ENCODE results near the gene SLC30A1.

Gene SLC30A1

DNA sequence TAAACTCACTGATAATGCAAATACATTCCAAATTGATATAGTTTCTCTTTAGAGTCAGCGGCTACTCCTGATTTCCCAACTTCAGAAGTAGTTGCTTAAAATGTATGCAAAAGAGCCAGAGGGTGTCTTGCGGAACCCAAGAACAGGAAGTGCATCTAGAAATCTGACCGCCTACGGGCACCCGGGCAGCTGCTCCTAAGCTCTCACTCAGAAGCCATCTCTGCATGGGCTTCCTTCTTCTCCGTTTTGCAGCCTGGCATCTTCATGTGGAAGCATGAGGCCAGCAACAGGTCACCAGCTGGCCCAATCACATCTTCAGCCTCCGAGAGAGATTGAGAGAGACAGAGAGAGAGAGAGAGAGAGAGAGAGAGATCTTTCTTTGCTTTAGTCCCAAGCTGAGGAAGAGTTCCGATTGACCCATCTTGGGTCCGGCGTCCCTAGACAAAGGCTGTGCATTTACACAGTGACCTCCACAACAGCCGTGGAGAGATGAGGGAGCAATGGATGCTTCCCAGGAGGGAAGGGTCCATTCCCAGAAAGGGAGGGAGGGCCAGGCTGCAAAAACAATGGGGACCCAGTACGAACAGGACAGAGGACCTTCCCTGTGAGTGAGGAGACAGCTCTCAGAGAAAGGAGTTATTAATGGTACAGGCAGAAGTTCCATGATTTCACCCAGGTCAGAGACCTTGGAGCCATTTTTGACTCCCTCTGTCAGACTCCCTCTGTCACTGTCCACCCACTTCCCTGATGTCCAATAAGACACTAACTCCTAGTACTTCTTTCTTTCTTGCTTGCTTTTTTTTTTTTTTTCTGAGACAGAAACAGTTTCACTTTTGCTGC is 28.2 kb upstream of the SLC30A1 start:
- DNase-seq, result no peak

DNA sequence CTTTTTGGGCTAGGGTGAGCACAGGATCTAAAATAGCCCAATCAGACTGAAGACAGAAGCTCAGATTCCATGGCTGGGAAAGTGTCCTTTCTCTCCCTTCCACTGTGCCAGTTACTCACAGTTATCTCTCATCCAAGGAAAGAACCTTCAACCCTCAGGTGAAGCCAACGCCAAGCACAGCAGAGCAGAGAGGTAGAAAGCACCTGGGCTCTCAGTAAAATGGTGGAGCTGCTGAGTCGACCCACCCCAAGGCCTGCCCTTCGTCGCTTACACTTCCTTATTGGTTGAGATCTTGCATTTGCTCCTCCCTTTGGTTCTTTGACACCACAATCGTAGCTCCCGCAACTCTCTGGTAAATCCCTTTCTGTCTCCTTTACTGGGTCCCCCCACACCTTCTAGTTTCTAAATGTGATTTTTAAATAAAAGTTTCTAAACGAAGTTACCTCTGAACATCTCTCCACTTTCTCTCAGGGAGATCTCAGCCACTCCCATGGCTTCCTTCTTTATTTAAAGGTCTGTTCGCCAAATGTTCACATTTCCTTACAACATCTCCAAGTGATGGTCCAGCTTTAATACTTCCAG is 27.5 kb upstream of the SLC30A1 start:
- no peak for DNase-seq

DNA sequence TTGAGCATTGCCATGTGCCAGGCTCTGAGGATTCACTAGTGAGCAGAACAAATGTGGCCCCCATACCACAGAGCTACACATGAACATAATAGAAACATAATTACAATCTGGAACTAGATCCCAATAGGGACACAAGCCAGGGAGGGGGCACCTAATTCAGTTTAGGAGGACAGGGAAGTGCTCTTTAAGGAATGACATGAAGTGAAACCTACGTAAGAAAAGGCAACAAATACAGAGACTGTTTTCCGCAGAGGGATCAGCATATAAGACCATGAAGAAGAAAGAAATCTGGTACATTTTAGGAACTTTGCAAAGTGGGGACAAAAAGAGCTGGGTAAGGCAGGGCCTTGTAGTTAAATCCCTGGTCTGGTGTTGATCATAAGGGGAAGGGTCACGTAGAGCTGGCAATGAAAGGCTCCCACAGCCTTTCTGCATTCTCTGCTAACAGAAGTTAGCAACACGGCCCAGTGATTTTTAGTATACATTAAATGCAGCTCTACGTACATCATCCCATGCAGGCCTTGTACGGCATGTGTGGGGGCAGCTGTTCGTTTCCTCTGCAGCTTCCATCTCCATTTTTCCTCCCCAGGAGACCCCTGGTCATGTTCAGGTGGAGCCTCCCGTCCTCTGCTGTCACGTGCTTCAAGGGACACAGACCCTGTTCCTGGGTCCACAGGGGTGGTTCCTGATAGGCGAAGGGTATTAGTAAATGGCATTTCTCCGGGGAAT is 26.8 kb upstream of the SLC30A1 start:
- DNase-seq, result no peak

DNA sequence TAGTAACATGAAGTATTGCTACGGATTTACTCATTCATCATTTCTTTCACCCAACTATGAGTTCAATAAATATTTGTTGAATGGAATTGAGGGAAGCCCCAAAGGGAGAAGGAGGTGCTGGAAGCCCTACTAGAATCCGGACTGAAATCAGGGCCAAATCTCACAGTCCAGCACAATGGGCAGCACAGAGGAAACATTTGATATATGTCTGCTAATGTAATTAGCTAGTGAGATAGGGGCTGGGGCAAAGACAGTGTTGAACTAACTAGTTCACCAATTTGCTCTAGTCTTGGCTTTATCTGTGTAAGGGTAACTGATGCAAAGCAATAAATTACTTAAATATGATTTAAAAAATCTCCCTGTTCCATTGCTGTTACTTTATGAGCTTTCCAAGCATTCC is 26.1 kb upstream of the SLC30A1 start:
- no peak for DNase-seq

DNA sequence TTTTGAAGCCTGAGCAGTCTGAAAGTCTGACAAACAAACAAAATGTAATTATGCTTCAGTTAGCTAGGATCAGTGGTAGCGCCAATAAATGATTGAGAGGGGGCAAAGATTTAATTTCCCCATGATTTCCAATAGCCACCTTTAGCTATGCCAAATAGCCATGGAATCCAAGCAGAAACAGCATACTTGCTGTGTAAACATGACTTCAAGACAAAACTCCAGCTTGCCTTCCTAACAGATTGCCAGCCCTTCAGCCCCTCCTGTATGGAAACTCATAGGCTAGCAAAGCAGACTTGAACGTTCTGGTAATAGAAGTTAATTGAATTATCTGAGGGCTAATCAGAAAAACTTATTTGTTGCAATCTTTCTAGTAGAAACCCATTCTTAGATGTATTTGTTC is 25.6 kb upstream of the SLC30A1 start:
- no peak for DNase-seq

DNA sequence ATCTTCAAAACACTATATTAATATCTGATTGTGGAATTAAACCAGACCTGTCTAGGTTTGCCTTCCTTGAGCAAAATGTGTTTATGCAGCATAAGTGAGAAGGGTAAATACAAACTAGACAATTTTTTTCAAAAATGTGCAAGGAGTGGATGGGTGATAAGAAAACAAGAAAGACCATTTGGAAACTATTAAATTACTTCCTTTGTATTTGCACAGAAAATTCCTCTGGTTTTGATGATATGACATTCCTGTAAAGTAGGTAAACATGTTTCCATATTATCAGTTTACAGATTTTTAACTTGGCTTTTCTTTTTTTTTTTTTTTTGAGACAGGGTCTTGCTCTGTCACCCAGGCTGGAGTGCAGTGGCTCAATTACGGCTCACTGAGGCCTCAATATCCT is 24.8 kb upstream of the SLC30A1 start:
- no peak for DNase-seq

DNA sequence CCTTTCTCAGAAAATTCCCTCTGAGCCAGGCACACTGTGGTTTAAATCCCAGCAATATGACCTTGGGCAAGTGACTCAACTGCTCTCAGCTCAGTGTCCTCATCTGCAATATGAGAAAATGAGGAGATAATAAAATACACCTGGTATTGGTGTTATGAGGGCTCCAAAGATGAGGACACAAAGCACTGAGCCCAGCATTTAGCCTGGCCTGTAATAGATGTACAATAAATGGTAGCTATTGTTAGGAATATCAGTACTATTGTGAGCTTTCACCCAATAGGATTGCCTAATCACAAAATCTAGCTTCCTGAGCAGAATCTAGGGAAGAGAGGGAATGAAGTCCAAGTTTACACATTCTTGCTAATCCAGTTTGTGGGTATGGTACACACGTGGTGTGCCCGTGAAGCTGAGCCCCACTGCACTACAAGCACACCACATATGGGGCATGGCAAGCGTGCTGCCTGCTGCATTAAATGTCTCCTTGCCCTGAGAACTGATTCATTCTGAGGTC is 24.3 kb upstream of the SLC30A1 start:
- no peak for DNase-seq

DNA sequence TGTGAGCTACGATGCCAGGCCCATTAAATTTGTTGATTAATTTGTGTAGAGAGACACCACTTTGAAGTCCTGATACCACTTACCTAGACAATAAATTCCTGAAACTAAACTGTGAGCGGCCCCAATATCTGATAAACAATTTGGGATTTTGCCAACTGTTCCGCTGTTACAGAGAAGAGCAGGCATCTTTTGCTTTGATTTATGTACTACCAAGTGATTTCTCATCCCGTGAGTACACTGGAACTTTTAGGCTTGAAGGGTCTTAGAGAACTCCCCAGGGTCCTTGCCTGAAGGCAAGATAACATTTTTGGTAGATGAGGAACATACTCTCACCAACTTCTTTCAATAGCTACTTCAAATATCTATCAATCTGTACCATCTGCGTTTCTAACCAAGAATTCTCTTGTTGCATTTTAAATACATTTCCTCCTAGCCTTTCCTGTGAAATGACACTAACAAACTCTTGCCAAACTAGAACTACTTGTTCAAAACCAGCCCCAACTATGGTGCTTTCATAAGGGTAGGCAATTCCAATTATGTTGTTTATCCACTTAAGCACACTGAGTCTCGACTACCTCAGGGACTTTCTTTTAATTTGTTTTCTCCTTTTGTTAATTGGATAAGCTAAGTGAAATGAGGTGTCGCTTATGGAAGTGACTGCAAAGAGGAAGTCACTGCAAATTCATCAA is 23.2 kb upstream of the SLC30A1 start:
- no peak for DNase-seq

DNA sequence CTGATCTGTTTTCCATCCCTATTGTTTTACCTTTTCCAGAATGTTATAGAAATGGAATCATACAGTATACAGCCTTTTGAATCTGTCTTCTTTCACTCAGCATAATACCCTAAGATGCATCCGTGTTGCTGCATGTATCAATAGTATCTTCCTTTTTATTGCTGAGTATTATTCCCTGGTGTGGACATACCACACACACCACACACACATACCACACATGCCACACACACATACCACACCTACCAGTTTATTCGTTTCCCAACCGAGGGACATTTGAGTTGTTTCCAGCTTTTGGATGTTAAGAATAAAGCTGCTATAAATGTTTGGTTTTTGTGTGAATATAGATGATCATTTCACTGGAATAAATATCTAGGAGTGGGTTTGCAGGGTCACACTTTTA is 22.2 kb upstream of the SLC30A1 start:
- no peak for DNase-seq

DNA sequence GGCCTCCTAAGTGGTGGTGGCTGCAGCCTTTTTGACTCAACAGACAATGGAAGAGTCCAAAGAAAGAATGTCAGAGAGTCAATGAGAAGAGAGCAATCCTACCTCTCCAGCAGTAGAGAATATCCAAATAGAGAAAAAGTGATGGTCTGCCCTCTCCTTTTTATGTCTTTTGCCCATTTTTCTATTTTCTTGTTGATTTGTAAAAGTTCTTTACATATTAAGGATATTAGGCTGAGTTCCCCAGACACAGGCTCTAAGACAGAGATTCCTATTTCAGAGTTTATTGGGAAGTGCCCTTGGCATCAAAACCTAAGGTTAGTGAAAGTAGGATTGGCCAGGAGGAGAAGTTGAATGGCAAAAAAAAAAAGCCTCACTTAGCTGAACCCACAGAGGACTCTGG is 20.3 kb upstream of the SLC30A1 start:
- no peak for DNase-seq

DNA sequence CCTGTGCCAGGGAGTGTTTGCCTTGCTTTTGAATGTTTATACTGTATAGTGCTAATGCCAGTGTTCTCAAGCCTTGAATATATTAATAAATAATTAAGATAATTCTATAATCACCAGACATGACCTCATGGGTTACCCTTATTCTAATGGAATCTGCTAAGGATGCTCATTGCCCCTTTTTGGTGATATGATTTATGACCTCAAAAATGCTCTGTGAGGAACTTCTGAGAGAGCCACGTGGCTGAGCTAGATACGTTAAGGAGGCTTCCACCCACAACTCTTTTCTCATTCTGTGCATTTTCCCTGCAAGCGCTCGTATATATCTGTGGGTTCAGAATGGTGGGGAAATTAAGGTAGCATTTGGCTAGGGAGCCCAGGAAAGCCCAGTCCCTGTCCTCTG is 19.6 kb upstream of the SLC30A1 start:
- no peak for DNase-seq

DNA sequence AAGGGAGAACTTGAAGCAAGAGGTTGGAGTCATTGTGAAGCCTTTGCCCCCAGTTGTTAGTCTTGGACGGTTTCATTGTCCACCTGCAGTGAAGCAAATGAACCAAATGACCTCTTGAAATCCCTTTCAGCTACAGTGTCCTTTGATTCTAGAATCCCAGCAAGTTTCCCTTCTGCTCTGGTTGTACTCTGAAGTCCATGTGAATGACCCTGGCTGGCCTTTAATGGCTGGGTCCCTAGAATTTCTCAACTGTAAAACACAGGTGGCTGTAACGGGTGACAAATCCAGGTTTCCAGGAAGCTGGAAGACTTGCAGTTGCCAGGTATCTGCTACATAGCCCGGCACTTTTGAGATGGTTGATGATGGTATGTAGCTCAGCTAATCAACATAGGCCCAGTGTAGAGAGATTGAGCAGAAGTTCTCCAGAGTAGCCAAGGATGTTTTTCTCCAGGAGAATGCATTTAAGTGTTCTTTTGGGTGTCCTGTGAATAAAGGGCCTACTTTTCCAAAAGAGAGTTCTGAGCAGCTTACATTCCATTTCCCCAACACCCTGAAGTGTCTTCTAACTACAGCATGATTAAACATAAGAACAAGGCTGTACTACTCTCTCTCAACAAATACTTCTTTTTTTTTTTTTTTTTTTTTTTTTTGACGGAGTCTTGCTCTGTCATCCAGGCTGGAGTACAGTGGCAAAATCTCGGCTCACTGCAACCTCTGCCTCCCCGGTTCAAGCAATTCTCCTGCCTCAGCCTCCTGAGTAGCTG is 17.6 kb upstream of the SLC30A1 start:
- DNase-seq, result no peak

DNA sequence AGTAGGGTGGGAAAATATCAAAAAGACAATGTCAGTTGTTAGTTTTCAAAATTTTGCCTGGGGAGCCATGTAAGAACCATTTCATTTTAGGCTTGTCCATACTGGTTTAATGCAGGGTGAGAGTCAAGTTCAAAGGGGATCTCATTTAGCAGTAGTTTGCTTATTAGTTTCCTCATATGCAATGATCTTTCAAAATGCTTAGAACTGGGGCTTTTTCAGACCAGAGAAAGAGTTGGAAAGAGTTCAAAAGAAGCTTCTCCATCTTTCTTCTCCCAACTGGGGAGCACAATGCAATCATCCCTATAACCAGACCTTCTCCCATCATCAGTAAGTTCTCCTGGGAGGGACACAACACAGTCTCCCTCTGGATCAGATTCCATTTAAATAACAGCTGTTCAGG is 16.5 kb upstream of the SLC30A1 start:
- no peak for DNase-seq

DNA sequence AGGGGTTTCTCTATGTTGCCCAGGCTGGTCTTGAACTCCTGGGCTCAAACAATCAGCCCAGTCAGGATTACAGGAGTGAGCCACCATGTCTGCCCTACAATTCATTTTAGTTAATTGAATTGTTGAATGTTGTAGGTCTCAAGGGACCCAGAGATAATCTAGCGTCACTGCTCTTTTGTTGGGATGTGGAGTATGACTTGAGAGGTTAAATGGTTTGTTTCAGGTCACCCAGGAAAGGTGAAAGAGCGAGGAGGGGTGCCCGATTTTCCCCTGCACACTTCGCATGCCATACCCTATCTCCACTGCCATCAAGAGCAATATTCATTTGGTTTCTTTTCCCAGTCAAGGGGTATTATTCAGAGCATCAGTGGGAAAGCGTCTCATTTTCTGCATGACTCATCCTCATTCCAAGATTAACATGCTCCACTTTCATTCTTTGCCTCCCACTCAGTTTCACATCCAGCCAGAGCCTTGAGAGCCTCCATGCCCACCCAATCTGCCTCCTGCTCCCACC is 13.1 kb upstream of the SLC30A1 start:
- DNase-seq, result no peak

DNA sequence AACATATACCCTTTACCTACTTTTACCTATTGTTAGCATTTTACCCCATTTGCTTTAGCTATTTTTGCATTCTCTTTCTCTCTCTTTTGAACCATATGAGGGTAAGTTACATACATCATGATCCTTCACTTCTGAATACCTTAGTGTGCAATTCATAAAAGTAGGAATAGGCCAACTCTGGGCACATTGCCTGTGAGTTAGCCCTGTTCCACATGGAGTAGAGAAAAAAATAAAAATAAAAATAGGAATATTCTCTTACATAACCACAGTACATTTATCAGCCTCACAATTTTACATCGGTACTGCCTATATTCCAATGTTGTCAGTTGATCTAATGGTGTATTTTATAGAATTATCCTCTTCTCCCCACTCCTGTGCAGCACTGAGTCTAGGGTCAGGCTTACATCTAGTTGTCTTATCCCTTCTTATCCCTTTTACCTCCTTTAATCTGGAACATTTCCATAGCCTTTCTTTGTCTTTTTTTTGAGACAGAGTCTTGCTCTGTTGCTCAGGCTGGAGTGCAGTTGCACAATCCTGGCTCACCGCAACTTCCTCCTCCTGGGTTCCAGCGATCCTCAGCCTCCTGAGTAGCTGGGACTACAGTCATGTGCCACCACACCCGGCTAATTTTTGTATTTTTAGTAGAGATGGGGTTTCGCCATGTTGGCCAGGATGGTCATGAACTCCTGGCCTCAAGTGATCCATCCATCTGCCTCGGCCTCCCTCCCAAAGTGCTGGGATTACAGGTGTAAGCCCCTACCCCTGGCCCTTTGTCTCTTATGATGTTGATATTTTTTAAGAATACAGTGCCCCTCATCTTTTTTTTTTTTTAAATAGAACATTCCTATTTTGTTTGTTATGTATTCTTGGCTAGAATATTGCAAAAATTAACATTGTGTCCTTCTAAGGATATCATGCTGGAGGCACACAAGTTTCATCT is 11.1 kb upstream of the SLC30A1 start:
- DNase-seq, result no peak

DNA sequence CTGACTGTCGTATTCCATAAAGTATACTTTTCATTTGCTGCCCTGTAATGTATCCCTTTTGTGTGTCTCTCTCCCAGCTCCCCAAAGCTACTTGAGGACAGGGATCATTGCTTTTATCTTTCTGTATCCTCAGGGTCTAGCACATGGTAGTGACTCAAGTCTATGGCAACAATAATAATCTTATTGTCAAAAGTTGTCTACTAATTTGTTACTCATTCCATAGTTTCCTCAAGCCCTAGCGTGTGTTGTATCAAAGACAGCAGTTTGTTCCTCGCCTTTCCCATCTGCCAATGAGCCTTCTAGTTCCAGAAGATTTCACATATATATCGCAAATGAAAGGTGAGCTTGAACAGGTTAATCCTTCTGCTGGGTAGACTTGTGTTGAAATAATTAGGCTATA is 9.8 kb upstream of the SLC30A1 start:
- DNase-seq, result no peak

DNA sequence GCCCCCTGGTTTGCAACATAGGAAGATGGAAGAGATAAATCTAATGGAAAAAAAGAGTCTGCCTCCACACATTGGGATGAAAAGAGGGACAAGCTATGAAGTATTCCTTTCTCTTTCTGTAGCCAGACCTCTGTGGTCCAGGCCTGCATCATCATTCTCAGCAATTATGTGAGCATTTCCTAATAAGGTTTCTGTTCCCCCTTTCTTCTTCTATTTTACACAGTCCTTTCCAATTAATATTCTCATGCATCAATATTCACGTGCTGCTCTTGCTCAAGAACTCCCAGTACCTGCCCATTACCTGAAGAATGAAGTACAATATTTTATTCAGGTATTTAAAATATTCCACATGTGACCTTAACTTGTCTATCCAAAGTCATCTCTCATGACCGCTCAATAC is 8.2 kb upstream of the SLC30A1 start:
- DNase-seq, result no peak

DNA sequence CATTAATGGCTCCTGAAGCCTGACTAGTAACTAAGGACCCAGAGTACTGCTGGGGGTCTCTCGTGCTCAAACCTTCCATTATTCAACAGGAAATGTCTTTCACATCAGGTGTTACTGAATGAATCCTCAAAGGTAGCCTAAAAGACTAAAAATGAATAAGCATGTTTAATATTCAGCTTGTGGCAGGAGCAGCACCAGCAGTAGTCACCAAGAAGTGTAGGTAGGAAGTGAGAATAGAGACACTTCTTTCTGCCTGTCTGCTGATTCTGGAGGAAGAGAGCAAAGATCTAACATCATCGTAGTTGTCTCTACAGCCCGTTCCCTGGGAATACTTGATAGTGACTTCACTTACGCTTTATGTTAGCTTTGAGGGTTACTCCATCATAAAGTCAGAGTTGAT is 7.6 kb upstream of the SLC30A1 start:
- DNase-seq, result no peak

DNA sequence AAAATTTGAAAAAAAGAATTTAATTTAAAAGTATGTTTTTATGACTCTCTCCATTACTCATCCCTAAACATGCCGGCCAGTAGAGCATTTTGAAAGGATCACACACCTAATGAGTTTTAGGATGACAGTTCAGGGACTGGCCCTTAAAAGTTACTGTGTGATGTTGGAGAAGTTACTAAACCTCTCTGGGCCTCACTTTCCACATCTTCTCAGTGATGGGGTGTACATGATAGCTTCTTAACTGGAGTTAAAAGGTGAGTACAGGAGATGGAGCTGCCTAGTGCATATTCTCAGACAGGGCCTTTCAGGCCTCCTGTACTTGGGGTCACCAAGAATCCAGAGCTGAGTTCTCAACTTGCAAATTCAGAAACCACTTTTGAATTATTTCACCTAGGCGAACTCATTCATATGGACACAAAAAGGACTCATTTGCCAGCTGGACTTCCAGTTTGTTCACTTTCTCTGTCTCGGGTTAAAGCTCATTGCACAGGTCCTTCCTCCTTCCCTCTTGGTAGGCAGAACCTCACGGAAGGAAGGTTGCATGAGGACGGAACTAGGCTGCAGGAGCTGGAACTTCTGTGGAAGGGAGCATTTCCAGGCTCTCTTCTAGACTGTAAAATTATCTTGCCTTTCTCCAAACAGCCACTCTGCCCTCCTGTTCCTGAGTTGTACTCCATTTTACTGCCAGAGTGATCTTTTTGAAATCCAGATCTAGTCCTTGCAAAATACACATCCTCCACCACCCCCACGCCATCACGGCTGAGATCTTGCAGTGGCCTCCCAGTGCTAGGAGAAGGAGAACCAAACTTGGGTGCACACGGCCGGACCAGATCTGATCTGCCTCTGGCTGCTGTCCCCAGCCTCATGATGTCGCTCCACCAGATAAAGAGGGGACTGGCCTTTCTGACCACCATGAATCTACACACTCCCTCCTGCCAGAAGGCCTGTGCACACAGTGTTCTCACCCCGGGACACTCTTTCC is 4.3 kb upstream of the SLC30A1 start:
- DNase-seq, result no peak

DNA sequence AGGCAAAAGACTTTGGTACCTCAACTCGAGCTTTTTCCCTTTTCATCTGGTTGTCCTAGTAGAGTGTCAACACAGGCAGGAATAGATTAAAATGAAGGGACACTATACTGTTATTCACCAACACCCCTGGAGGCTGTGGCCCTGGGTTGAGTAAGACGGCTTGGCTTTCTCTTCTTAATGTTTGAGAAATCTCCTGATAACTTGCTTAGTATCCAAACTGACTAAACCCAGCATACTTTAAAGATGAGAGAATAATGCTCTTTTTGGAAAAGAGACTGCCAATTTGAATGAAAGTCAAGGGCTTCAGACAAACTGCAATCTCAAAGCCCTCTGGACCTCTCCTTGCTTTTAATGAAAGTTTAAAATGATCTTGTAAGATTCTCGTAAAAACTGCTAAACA is 2.6 kb upstream of the SLC30A1 start:
- DNase-seq, result no peak

Data from DMS 273 treated with DMSO at 0.1 percent for 48 hours (cell line).